GM23248 (cell line): ENCODE data around the gene PRKCE.

Experiments used
- EZH2 ChIP-seq: fragments of 200-600 bp; sonication (generic); IDR thresholded peaks from 2 replicates; pipeline ENCODE4 v1.6.1; 2018; ENCODE audit warnings: antibody characterized with exemption, mild to moderate bottlenecking; ENCODE audit not compliant: insufficient read depth, poor library complexity, severe bottlenecking
- EZH2phosphoT487 ChIP-seq: fragments of 200-600 bp; sonication (generic); IDR thresholded peaks from 2 replicates; pipeline ENCODE4 v1.6.1; 2018; ENCODE audit warnings: antibody characterized with exemption, moderate library complexity, mild to moderate bottlenecking, low read depth; ENCODE audit not compliant: insufficient read depth

DNA sequence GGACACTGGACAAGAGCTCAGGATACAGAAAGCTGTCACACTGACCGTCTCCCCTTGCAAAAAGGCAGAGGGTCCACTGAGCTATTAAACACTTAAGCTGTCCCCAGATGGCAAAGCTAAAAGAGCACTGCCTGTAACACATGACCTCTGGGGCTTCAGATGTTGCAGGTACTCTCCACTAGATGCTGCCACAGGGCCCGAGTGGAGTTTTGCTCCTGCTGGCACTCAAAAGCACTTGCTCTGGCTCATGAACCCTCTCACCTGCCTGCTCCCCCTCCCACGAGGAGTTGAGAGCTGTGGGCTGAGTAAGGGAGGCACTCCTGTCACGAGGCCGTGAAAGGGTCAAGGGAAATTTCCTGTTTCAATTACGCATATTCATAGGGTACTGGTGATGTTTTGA lies 227.9 kb downstream of the PRKCE start:
- TF ChIP-seq EZH2phosphoT487 (no peak), EZH2 (no peak)
